Measurements from ENCODE around the gene LGR6.

The LGR6 gene

DNA sequence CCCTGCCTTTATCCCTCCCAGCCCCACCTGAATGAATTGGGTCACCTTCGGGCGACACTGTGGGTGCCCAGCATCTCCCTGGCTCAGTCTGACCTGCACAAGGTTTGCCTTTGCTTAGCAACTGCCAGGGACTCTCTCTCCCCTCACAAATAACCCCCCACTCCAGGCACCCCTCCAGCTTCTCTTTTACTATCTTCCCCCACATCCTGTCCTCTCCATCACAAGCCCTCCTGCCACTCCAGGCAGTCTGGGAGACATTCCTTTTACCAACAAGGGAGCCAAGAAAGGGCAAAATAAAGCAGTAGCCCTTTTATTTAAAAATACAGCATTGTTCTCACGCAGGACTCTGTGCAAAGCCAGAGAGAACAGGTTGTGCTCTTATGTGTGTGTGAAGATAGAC lies 23.9 kb downstream of the LGR6 start:
- no peak for DNase-seq (ENCODE audit: low spot score)
- no peak for FAIRE-seq

DNA sequence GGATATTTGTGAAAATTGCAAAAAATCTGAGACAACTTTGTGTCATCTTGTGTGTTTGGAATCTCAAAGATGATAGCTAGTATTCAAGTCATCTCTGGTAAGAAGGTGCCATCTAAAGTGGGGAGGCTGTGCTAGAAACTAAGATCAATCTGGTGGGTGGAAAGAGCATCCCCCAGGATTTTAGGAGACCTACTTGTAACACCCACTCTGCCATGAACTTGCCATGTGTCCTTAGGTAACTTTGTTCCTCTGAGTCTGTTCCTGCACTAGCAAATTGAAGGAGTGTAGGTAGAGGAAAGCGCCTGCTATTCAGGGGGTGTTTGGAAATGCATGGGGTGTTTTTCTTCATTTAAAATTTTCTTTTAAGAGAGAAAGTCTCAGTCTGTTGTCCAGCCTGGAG lies 24.4 kb downstream of the LGR6 start:
- FAIRE-seq (no peak), DNase-seq (ENCODE audit: low spot score) (no peak)

DNA sequence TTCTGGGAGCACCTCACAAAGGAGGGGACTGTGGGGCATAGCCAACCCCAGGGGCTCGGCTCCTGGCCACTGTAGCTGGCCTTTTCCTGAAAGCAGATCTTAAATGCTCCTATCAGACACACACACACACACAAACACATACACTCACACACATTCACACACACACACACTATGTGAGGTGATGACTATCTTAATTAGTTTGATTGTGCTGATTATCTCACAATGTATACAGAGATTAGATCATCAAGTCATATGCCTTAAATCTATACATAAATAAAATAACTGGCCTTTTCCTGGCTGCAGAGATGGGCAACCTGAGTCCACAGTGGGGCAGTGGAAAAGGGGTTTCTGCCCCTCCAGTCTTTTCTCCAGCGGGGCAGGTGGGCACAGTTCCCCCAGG lies 27.1 kb downstream of the LGR6 start:
- DNase-seq (ENCODE audit: low spot score) = no peak
- FAIRE-seq = no peak

DNA sequence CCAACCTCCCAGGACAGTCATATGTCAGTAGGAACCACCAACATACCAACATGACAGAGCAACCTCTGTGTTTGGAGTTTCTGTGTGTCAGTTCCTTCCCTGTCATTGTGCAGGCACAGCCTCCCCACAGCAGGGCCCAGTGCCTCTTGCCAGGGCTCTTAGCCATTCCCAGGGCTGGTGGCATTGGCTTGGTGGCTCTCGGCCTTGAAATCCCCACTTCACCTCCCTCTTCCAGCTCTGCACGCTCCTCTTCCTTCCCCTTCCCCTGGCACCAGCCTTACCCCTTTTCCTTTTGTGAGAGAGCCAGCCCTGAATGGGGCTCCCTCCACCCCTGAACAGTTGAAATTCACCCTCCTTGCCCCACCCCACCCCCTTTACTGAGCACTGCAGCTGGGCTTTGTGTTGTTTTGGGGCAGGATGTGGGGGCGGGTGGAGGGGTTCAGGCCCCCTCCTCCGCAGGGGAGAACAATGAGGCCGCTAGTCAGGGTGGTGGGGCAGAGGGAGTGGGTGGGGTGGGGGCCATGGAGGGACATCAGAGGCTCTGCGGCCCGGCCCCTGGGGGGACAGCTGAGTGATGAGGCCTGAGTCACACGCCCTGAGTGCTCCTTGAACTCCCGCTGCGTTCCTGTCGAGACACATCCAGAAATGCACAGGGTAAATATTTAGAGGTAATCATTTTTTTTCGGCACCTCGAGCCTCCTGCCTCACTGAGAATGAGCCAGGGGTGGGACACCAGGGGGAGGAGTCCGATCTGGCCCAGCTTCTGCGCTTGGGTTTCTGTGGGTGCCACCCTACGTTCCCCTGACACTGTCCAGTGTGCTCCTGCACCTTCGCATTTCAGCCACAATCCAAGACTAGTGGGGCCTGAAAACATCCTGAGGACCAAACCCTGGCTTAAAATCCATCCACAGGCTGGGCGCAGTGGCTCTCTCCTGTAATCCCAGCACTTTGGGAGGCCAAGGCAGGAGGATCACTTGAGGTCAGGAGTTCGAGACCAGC lies 28.6 kb downstream of the LGR6 start:
- DNase-seq (ENCODE audit: low spot score) = no peak
- FAIRE-seq = no peak

DNA sequence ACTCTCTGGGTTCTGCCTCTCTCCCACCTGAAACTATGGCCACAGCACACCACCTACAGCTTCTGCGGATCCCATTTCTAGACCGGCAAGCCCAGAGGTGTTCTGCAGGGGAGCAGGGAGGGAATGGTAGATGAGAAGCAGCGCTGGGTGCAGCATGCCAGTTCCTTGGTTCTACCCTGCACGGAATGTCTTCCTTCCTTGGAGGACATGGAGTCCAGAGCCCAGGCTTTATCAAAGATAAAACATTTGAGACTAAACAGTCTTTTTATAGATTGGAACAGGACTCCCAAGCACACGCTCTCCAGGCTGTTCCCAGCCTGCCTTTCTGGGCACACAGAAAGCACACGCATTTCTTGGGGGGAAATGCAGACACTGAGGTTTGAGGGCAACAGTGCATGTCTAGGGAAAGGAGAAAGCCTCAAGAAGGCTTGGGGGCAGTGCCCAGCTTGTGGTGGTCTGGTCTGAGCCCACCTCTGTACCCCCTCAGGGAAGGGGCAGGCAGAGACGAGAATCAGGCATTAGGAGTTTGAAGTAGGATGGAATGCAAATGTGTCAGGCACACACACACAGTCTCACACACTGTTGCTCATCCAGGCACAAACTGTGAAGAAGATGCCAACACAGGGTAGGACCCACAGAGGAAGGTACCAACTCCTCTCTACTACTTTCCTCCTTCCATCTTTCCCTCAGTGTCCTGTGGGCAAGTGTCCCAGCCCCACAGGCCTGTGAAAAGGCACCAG lies 29.7 kb downstream of the LGR6 start:
- FAIRE-seq (no peak), DNase-seq (ENCODE audit: low spot score) (no peak)

DNA sequence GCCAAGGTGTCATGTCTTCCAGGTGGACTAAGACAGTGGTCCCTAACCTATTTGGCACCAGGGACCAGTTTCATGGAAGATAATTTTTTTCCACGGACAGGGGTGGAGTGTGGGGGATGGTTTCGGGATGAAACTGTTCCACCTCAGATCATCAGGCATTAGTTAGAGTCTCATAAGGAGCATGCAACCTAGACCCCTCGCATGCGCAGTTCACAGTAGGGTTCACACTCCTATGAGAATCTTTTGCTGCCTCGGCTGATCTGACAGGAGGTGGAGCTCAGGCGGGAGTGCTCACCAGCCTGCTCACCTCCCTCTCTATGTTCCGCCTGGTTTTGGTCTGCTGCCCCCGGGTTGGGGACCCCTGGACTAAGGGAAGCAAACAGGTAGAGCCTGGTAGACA lies 30.9 kb downstream of the LGR6 start:
- no peak for FAIRE-seq
- DNase-seq (ENCODE audit: low spot score) = no peak

DNA sequence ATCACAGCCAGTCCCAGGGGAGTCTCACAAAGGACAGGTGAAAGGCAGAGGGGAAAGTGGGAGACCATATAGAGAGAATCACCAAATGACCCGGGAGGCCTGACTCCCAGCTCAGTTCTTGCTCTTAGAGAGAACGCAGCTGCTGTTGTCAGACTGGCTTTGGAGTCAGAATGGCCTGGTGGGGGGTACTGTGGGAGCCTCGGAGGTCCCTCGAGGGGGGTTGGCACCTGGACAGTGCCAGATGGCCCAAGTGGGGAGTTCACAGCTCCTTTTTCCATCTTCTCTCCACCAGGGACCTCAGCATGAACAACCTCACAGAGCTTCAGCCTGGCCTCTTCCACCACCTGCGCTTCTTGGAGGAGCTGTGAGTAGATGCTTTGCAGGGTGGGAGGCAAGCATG lies 31.5 kb downstream of the LGR6 start:
- no peak for FAIRE-seq
- DNase-seq (ENCODE audit: low spot score) = no peak

DNA sequence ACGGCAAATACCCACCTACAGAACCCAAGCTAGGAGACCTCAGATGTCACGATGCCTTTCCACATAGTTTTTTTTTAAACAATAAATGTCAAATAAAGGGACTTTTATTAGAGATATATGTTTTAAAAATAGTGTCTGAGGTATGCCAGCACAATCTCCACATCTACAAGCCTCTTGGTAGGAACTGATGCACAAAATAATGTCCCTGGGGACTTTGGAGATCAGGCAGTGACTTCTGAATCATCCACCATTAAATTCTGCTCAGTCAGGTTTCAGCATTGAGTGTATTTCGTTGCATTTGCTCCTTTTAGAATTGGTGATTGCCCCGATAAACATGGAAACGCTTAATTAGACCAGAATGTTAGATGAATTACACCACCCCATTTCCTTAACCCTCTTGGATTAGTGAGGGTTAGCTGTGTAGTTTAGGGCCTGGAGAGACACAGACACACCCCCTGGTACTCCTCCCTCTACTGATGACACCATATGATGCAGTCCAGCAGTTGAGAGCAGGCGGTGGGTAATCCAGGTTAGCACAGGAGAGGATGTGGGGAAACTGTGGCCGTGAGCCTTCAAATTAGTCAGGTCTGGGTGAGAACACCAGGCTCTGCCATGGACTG lies 33.6 kb downstream of the LGR6 start:
- DNase-seq (ENCODE audit: low spot score) (no peak), FAIRE-seq (no peak)

DNA sequence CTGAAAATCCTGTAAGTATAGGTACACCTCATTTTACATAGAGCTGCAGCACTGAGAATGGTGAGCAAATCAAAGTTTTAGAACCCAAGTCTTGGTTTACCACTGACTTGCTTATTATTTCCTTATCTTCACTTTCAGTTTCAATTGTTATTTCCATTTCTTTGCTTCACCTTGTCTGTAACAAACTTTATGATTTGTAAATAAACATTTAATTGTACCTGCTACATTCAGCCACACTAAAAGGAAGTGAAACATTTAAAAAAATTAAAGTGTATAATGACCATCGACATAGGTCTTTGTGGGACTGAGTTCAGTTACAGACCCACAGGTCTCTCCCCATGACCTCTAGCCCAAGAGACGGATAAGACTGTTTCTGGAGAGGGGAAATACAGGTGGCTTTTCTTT lies 34.4 kb downstream of the LGR6 start:
- no peak for FAIRE-seq
- no peak for DNase-seq (ENCODE audit: low spot score)

DNA sequence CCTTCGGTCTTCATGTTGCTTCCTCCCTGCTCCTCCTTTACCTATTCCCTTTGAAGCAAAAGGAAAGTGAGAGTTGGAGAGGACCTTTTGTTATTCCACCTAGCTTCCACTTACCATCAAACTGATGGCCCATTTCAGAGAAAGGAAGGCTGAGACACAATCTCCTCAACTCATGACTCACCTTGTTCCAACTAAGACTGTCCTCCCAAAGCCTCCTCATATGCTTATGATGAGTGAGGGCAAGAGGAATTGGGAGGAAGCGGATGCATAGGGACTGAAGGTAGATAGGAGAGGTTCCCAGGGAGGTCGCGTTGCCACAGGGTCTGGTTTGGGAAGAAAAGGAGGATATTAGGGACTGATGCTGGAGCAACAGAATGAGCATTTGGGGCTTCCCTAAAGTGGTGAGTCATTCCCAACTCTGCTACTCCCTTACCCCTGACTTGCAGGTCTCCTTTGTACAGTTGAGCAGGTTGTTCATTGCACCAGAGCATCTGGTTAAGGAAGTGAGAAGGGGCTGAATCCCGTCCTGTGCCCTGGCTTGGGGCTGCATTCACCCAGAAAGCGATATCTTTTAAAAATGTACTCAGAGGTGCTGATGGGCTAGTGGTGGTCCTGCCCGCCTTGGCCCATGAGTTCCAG lies 35.0 kb downstream of the LGR6 start:
- DNase-seq (ENCODE audit: low spot score) = no peak
- FAIRE-seq = no peak

DNA sequence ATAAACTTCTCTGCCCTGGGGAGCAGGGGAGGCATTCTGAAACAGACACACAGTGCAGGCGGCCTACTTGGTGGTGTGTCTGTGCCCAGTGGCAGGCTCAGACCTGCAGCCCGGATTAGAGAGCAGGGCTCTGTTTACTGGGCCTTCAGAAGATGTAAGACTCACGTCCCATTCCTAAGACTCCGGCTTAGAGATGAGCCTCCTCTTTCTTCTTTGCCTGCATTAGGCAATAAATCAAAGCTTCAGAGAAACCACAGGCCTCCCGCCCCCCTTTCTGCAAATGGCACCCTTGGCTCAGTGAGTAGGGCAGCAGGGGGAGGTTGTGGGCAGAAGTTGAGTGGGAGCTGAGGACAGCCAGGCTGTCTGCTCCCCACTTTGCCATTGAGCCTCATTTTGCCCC lies 35.8 kb downstream of the LGR6 start:
- no peak for FAIRE-seq
- no peak for DNase-seq (ENCODE audit: low spot score)

DNA sequence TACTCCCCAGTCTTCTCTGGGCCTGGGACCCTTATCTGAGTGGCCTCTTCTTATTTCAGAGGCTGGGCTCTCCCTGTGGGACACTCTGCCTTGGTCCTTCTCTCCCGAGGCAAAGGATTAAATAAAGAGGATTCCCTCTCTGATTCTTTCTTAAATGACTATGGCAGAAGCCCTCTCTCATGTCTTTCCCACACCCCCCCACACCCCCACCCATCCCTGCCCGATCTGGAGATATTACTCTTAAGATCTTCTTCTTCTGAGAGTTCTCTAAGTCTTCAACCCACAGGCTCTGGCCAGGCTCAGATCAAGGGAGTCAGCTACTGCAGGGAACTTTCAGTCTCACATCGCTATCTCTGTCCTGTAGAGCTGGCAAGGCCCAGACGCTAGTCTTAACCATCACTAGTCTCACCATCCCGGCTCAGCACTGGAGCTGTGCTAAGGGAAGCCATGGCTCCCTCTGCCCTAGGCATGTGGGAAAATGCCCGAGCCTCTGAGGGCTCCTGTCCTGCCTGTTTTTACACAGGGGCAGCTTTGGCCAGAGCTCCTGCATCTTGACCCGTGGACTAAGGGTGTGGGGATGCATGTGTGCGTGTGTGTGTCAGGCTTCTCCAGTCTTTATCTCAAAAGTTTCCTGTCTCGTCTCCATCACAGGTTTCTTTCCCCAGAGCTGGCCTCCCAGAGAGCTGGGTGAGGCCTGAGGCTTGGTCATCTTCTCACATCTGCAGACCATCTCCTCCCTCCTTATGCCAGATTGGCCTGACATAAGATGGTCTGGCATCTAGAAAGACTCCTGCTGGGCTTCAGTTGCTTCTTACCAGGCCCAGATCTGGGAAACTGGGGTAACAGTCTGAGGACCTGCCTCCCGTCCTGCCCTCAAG lies 36.7 kb downstream of the LGR6 start:
- no peak for FAIRE-seq
- DNase-seq (ENCODE audit: low spot score) = no peak

DNA sequence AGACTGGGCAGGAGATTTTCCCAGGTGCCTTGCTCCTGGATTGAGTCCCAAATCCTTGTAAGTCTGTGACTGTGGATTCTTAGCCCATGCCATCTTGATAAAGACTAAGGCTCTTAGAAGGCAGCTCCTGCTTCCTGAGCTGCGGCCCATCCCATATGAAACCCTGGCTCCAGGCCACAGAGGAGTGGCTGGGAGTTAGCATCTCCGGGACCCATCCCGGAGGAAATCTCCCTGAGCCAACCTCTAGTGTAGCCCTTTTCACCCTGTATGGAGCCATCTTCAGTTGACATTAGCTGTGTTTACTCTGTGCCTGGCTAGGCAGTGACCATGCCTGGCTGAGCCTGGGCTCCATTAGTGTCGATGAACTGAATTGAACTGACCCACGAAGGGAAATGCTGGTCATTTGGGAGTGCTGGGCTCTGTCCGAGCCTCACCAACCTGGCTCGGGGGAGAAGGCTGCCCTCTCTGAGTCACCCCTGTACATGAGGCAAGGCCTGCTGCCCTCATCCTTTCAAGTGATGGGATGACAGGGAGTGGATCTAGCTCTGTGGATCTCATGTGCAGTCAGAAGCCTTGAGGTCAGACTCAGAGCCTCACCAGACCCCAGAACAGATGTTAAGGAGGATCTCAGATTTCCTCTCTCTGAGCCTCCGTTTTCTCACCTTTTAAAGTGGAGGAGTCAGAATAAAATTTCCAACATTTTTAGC lies 37.5 kb downstream of the LGR6 start:
- FAIRE-seq (no peak), DNase-seq (ENCODE audit: low spot score) (no peak)

DNA sequence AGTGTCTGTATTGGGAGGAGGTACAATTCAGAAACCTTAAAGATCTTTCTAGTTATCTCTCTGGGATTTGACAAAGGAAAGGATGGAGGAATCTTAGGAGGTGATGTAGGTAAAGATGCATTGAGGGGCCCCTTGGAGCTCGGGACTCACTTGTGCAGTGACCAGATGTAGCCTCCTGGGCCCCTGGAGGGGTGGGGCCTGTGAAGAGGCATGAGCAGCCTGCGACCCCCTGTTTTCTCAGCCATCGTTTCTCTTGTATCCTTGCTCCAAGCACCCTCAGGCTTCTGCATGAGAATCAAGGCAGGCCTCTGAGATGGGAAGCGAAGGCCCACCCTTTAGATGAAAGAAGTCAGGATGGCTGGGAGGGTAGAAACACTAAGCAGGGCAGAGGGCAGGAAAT lies 39.6 kb downstream of the LGR6 start:
- no peak for FAIRE-seq
- no peak for DNase-seq (ENCODE audit: low spot score)

DNA sequence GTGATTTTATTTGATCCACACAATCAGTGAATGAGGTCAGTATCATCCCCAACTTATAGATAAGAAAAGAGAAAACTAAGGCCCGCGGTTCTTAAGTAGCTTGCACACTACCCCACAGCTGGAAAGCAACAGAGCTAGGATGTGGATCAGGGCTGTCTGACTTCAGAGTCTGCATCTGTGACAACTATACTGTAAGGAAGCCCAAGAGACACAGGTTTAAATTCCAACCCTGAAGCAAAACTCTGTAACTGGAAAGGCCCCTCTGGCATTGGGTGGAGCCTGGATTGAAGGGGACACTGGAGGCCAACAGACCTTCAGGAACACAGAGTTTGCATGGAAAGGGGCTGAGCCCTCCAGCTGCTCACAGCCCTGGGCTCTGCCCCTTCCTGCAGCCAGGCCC lies 40.2 kb downstream of the LGR6 start:
- FAIRE-seq (no peak), DNase-seq (ENCODE audit: low spot score) (no peak)

DNA sequence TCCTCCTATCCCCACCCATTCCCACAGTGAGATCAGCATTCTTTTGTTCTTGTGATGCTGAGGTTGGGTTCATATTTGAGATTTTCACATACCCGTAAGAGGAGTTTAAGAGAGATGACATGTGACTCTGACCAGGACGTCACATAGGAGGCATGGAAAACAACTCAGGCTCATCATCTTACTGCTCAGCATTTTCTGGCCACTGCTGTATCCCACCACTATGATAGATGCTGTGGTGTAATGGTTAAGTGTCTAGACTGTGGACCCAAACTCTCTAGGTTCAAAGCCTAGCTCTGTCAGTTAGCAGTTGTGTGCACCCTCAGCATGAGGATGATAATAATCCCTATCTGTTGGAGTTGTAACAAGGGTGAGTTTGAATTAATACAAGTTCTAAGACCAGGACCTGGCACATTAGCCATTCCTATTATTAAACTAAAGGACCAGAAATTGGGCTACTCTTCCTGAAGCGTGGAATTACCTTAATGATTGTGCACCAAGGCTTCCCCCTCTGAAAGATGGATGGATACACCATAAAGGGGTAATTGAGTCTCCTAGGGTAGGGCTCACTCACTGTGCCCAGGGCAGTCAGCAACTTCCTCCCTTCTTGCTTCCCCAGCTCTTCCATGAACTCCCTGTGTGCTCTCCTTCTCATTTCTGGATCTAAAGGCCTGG lies 40.9 kb downstream of the LGR6 start:
- FAIRE-seq (no peak), DNase-seq (ENCODE audit: low spot score) (peak; percentile 6)

DNA sequence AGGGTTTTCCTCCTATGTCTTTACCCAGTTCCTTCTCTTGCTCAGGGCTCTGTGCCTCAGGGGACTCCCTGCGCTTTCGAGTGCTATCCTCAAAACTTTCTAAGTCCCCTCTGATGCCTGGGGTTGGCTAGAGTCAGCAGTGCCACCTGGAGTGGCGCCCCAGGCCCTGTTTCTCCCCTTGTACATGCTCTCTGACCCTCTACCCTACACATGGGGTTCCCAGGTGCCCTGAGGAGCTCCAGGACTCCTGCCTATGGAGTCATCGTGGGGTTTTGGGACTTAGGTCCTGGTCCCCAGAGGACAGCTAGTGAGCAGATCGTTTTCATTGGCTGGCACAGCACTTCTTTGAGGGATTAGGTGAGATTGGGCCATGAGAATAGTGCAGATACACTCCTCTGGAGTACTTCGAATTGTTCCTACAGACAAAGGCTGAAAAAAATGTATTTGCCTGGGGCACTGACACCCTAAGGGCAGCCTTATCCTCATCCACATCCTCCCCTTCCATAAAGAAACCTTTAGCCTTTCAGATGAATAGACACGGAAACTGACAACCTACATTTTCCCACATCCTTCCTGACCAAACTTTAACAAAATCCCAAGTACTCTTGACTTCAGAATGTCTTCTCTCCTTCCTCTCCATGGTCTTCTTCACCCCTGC lies 41.5 kb downstream of the LGR6 start:
- FAIRE-seq (no peak), DNase-seq (ENCODE audit: low spot score) (no peak)

DNA sequence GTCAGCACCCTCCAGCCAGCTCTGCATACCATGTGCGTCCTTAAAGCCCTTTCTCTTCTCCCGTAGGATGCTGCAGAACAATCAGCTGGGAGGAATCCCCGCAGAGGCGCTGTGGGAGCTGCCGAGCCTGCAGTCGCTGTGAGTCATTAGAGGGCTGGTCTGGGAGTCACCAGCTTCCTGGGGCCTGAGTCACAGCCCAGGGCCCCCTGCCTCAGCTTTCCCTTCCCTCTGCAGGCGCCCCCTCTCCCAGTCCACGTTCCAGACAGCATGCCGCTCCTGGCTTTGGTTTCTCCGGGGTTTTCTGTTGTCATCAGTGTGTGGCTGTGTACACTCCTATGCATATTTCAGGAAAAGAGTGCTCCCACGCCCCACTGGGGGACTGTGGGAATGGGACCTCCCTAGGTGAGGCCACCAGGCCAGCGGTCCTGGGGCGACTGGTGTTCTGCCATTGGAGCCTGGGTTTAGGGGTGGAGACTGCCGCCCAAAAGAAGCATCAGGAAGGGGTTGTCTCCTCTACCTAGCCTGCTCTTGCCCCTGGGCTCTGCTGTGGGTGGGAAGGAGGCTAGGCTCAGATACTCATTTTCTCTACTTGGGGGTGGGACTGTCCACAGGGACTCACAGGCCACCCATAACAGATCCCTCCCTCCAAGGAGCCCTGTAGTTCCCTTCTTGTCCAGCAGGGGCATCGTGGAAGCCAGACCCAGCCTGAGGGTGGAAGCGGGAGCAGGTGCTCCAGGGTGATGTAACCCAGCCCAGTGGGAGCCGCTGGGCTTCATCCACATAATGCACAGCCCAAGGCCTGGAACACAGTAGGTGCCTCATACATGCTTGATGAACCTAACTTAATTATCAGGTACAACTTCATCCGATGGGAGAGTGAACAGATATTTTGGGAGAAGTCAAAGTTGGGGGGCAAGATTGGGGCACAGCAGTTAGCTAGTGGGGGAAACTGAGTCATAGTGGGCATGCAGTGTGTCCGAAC lies 42.5 kb downstream of the LGR6 start:
- FAIRE-seq (peak; percentile 79), DNase-seq (ENCODE audit: low spot score) (peak; percentile 89)

Data from RCC 7860 (cell line).